ENCODE data around the gene SLC12A5. TPM values are rescaled to one million over a fixed set of nuclear protein-coding genes. Genes with fewer than 3 reads are reported as not detected.
A peak's percentile ranks its signal among the peaks of the same experiment; 100 is the strongest.
"Not testable (repeated sequence)": the region's sequence is repeated elsewhere in the genome, so short reads cannot be mapped to it uniquely, and the experiment has no call there.

SLC12A5 gene
- total RNA-seq, 4 donors from 2014 or later = not detected

DNA sequence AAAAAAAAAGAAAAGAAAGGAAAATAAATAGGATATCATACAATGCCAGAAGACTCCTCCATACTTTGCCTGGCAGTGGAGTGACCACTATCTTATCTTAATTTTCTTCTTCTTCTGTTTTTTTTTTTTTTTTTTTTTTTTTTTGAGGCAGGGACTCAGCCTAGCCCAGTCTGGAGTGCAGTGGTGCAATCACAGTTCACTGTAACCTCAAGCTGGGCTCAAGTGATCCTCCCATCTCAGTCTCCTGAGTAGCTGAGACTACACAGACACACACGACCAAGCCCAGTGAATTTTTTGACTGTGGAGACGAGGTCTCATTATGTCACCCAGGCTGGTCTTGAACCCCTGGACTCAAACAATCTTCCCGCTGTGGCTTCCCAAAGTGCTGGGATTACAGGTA lies 37.4 kb upstream of the SLC12A5 start:
- no peak overlapping the region for H3K4me3 ChIP-seq (ENCODE audit: low read depth, poor library complexity, severe bottlenecking)

GRCh38 chr20:45993197-45993951 lies 35.6 kb upstream of the SLC12A5 start:
- intact Hi-C loops (cut with DNase I; ENCODE audit: low total_unique reads) = no loop called here
- TF ChIP-seq POLR2A (IDR thresholded peaks at IDR 0.05) = no peak
- TF ChIP-seq, protein P1, sequence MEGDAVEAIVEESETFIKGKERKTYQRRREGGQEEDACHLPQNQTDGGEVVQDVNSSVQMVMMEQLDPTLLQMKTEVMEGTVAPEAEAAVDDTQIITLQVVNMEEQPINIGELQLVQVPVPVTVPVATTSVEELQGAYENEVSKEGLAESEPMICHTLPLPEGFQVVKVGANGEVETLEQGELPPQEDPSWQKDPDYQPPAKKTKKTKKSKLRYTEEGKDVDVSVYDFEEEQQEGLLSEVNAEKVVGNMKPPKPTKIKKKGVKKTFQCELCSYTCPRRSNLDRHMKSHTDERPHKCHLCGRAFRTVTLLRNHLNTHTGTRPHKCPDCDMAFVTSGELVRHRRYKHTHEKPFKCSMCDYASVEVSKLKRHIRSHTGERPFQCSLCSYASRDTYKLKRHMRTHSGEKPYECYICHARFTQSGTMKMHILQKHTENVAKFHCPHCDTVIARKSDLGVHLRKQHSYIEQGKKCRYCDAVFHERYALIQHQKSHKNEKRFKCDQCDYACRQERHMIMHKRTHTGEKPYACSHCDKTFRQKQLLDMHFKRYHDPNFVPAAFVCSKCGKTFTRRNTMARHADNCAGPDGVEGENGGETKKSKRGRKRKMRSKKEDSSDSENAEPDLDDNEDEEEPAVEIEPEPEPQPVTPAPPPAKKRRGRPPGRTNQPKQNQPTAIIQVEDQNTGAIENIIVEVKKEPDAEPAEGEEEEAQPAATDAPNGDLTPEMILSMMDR (IDR thresholded peaks at IDR 0.05) = no peak
- 30 to 40% methylated on average over 12 of the region's 12 CpGs for WGBS, 2 donors
- peak in 1 of 2 donors; percentile 62 for DNase-seq (ENCODE audit: low spot score in 2 of 2)
- H3K4me3 ChIP-seq (ENCODE audit: low read depth, poor library complexity, severe bottlenecking) = no peak overlapping the region

More for the DNA sequence above, 37.4 kb upstream of the SLC12A5 start:
- intact Hi-C loops (cut with DNase I; ENCODE audit: low total_unique reads) = no loop called here
- TF ChIP-seq POLR2A (IDR thresholded peaks at IDR 0.05) = no peak
- TF ChIP-seq, protein P1 (IDR thresholded peaks at IDR 0.05) = no peak
- DNase-seq (ENCODE audit: low spot score in 2 of 2) = no peak
- 76 to 89% methylated on average over 3 of the region's 3 CpGs for WGBS, 2 donors

GRCh38 chr20:45994761-45995493 lies 34.1 kb upstream of the SLC12A5 start:
- no peak for TF ChIP-seq POLR2A (IDR thresholded peaks at IDR 0.05)
- TF ChIP-seq, protein P1 (IDR thresholded peaks at IDR 0.05) = no peak
- no peak for DNase-seq (ENCODE audit: low spot score in 2 of 2)
- WGBS, 2 donors = 66 to 79% methylated on average over 9 of the region's 9 CpGs

GRCh38 chr20:45995495-45996097 lies 33.4 kb upstream of the SLC12A5 start:
- WGBS, 2 donors = 70 to 77% methylated on average over 6 of the region's 6 CpGs
- DNase-seq (ENCODE audit: low spot score in 2 of 2); H3K4me3 ChIP-seq (ENCODE audit: low read depth, poor library complexity, severe bottlenecking); intact Hi-C loops (cut with DNase I; ENCODE audit: low total_unique reads): not testable (repeated sequence)

More at GRCh38 chr20:45994761-45995493, 34.1 kb upstream of the SLC12A5 start:
- no peak overlapping the region for H3K4me3 ChIP-seq (ENCODE audit: low read depth, poor library complexity, severe bottlenecking)
- intact Hi-C loops (cut with DNase I; ENCODE audit: low total_unique reads) = no loop called here

DNA sequence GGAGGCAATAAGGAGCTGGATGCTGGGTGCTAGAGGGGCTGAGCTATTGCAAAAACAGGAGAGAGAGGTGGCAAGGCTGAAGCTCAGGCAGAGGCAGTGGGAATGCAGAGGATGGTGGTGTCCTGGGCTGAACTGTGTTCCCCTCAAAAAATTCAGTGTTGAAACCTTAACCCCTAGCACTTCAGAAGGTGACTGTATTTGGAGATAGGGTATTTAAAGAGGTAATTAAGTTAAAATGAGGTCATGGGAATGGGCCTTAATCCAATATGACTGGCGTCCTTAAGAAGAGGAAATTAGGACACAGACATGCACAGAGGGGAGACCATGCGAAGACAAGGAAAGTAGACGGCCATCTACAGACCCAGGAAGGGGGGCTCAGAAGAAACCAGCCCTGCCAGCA lies 31.8 kb upstream of the SLC12A5 start:
- no peak overlapping the region for H3K4me3 ChIP-seq (ENCODE audit: low read depth, poor library complexity, severe bottlenecking)
- no peak for DNase-seq (ENCODE audit: low spot score in 2 of 2)
- intact Hi-C loops (cut with DNase I; ENCODE audit: low total_unique reads) = no loop called here
- WGBS, 2 donors = 24 to 30% methylated on average over 3 of the region's 3 CpGs
- TF ChIP-seq, protein P1 (IDR thresholded peaks at IDR 0.05) = no peak
- TF ChIP-seq POLR2A (IDR thresholded peaks at IDR 0.05) = no peak

DNA sequence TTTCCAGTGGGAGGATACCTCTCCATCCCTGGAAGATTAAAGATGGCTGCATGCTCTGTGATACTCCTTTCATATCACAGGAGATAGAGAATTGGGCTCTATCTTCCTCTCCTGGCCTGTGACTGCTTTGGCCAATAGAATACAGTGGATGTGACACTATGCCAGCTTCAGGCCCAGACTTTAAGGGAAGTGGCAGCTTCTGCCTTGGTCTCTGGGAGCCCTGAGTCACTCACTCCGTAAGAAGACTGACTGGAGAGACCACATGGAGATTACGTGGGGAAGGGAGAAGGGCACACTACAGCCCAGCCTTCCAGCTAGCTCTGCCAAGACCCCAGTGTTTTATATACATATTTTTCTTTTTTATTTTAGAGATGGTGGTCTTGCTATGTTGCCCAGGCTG lies 30.7 kb upstream of the SLC12A5 start:
- DNase-seq (ENCODE audit: low spot score in 2 of 2) = no peak
- 56 to 65% methylated on average over 2 of the region's 2 CpGs for WGBS, 2 donors
- intact Hi-C loops (cut with DNase I; ENCODE audit: low total_unique reads) = no loop called here
- no peak for TF ChIP-seq POLR2A (IDR thresholded peaks at IDR 0.05)
- TF ChIP-seq, protein P1 (IDR thresholded peaks at IDR 0.05) = no peak
- no peak overlapping the region for H3K4me3 ChIP-seq (ENCODE audit: low read depth, poor library complexity, severe bottlenecking)
